ENCODE data around the gene CCDC9B. TPM values are rescaled to one million over a fixed set of nuclear protein-coding genes. Genes with fewer than 3 reads are reported as not detected.

The CCDC9B gene
- total and polyA plus RNA-seq, 2 donors (not counting 1 experiment from before 2014, with no cell fraction given) = 2.0 to 38.0 TPM

DNA sequence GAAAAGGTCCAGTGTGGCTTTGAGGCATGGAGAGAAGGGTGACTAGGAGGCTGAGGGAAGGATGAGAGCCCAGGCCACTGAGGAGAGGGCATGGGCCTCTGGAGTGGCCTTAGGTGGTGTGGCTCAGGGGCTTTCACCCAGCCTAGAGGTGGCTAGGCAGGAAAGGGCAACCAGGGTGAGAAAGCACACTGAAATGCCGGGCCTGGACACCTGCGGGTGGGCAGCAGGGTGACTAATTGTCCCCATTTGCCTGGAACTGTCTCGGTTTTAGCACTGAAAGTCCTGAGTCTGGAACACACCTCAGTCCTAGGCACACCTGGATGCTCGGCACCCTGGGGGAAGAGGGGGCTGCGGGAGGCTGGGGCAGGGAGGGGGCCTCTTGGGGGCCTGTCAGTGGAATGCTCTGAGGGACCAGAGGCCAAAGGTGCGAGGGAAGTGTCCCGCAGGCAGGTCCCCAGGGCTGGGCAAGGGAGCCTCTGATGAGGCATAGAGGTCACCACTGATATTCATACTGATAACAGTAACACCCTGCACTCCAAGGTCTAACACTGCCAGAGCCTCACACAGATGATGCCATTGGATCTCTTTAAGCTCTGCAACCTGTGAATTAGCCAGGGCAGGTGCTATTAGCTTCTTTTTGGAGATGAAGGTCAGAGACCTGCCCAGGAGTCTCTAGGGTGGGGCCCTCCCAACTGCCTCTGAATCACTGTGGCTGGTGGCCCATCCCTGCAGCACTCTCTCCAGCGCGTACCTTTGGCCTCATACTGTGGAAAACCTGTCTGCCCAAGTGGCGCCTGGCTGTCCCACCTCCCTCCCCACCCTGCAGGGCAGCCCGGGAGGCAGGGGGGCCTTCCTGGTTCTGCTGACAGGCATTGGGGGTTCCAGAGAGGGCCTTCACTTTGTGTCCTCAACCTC lies 7.1 kb upstream of the CCDC9B start:
- H2AFZ ChIP-seq (ENCODE audit: low read length) = no peak overlapping the region
- H3K4me2 ChIP-seq (ENCODE audit: extremely low read depth, insufficient read depth, low read length) = no peak overlapping the region
- H3K4me3 ChIP-seq (replicated peaks in 1 of 4; ENCODE audit: control extremely low read depth in 1 of 4, insufficient read depth in 1 of 4, low read depth in 3 of 4, low read length in 4 of 4) = no peak overlapping the region
- peaks cover 5% of the 10 kb centered on the region for H3K27me3 ChIP-seq (ENCODE audit: control insufficient read depth, insufficient read depth, low read length)
- H3K36me3 ChIP-seq (ENCODE audit: control insufficient read depth, insufficient read depth, low read length) = no peaks in the 10 kb centered on the region
- TF ChIP-seq, protein P1, sequence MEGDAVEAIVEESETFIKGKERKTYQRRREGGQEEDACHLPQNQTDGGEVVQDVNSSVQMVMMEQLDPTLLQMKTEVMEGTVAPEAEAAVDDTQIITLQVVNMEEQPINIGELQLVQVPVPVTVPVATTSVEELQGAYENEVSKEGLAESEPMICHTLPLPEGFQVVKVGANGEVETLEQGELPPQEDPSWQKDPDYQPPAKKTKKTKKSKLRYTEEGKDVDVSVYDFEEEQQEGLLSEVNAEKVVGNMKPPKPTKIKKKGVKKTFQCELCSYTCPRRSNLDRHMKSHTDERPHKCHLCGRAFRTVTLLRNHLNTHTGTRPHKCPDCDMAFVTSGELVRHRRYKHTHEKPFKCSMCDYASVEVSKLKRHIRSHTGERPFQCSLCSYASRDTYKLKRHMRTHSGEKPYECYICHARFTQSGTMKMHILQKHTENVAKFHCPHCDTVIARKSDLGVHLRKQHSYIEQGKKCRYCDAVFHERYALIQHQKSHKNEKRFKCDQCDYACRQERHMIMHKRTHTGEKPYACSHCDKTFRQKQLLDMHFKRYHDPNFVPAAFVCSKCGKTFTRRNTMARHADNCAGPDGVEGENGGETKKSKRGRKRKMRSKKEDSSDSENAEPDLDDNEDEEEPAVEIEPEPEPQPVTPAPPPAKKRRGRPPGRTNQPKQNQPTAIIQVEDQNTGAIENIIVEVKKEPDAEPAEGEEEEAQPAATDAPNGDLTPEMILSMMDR (conservative IDR thresholded peaks at IDR 0.05 in 1 of 2, IDR thresholded peaks at IDR 0.05 in 1 of 2; ENCODE audit: low read depth in 1 of 2, low read length in 2 of 2) = no peak
- H3K79me2 ChIP-seq (ENCODE audit: control insufficient read depth, insufficient read depth, low read length) = no peaks in the 10 kb centered on the region
- no peak overlapping the region for H3K27ac ChIP-seq (ENCODE audit: insufficient read depth, low read length)
- H3K4me1 ChIP-seq (ENCODE audit: control insufficient read depth, extremely low read depth, insufficient read depth, low read length) = peaks cover 14% of the 10 kb centered on the region
- H3K9ac ChIP-seq (ENCODE audit: insufficient read depth, low read length) = no peak overlapping the region
- no peaks in the 10 kb centered on the region for H4K20me1 ChIP-seq (ENCODE audit: control insufficient read depth, extremely low read depth, insufficient read depth, low read length)
- DNase-seq (ENCODE audit: low read depth in 2 of 2) = no peak
- H3K9me3 ChIP-seq (ENCODE audit: control insufficient read depth, insufficient read depth, low read depth, low read length) = no peaks in the 10 kb centered on the region

DNA sequence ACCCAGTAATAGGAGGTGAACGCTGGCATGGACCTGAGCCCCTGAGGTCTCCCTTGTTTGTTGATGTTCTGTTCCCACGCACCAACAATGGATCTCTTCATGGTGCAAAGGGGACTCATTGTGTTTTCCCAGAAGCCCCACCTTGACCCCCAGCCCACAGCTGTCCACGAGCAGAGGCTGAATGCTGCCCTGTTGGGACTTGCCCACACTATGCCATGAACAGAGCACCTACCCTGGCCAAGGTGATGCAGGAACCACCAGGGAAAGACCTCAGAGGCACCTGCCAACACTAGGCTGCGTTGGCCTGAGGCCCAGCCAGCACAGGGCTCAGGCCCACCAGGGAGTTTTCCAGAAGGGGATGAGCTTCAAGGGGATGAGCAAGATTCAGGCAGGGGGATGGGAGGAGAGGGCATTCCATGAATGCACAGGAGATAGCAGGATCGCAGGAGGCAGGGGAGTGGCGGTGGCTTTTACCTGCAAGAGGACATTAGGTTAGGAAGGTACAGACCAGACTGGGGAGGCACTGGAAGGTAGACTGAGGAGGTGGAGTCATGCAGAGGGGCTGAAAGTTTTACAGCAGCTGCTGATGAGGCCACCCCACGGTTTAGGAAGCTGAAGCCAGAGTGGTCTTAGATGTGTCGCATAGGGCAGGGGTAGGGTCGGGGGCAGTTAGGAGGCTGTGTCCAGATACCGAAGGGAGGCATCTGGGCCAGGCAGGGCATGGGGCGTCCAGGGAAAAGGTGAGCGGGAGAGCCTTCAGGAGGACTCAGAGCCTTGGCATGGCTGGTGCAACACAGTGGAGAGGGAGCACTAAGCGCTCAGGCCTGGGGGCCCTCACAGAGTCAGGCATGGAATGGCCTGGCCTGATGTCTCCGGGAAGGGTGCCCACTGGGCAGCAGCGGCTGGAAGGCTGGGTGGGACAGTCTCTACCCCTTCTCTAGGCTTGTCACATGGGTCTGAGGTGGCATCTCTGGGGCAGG lies 6.1 kb upstream of the CCDC9B start:
- Histone ChIP-seq H3K4me2 (ENCODE audit: extremely low read depth, insufficient read depth, low read length) (no peak overlapping the region), H3K36me3 (ENCODE audit: control insufficient read depth, insufficient read depth, low read length) (no peaks in the 10 kb centered on the region), H4K20me1 (ENCODE audit: control insufficient read depth, extremely low read depth, insufficient read depth, low read length) (no peaks in the 10 kb centered on the region), H3K9me3 (ENCODE audit: control insufficient read depth, insufficient read depth, low read depth, low read length) (no peaks in the 10 kb centered on the region), H3K9ac (ENCODE audit: insufficient read depth, low read length) (no peak overlapping the region), H3K4me3 (replicated peaks in 1 of 4; ENCODE audit: control extremely low read depth in 1 of 4, insufficient read depth in 1 of 4, low read depth in 3 of 4, low read length in 4 of 4) (no peak overlapping the region), H2AFZ (ENCODE audit: low read length) (no peak overlapping the region), H3K79me2 (ENCODE audit: control insufficient read depth, insufficient read depth, low read length) (no peaks in the 10 kb centered on the region), H3K27me3 (ENCODE audit: control insufficient read depth, insufficient read depth, low read length) (peaks cover 5% of the 10 kb centered on the region), H3K27ac (ENCODE audit: insufficient read depth, low read length) (no peak overlapping the region), H3K4me1 (ENCODE audit: control insufficient read depth, extremely low read depth, insufficient read depth, low read length) (peaks cover 15% of the 10 kb centered on the region)
- DNase-seq (ENCODE audit: low read depth in 2 of 2) = no peak
- TF ChIP-seq EZH2 (IDR thresholded peaks at IDR 0.05; ENCODE audit: low read length, missing control alignments) = no peak
- TF ChIP-seq, protein P1 (conservative IDR thresholded peaks at IDR 0.05 in 1 of 2, IDR thresholded peaks at IDR 0.05 in 1 of 2; ENCODE audit: low read depth in 1 of 2, low read length in 2 of 2) = no peak
